GM12864 (cell line): Measurements from ENCODE around the gene LHFPL4.

Experiments
- DNase-seq: peaks from one replicate; pipeline ENCODE4 v3.0.0-alpha.2; 2011; ENCODE audit warnings: low read depth
- H3K4me3 ChIP-seq: 2 replicates; pipeline ENCODE4 v1.5.1; 2011; ENCODE audit warnings: mild to moderate bottlenecking, low read depth, low read length, control low read depth
- CTCF ChIP-seq: IDR thresholded peaks from 2 replicates; pipeline ENCODE4 v1.5.1; 2011; ENCODE audit warnings: low read depth, mild to moderate bottlenecking, moderate library complexity, low read length, control low read depth, inconsistent platforms; ENCODE audit errors: missing control alignments

LHFPL4 gene

GRCh38 chr3:9508781-9509180 is 44.8 kb downstream of the LHFPL4 start:
- H3K4me3 ChIP-seq: no peak overlapping the region
- no peak for TF ChIP-seq CTCF
- DNase-seq: no peak

GRCh38 chr3:9507586-9508578 is 45.7 kb downstream of the LHFPL4 start:
- DNase-seq: no peak
- no peak for TF ChIP-seq CTCF
- no peak overlapping the region for H3K4me3 ChIP-seq

GRCh38 chr3:9503283-9503682 is 50.3 kb downstream of the LHFPL4 start:
- peak; percentile 53 for DNase-seq

GRCh38 chr3:9501226-9501625 is 52.4 kb downstream of the LHFPL4 start:
- TF ChIP-seq CTCF: no peak
- DNase-seq: no peak
- H3K4me3 ChIP-seq: no peak overlapping the region

More at GRCh38 chr3:9503283-9503682, 50.3 kb downstream of the LHFPL4 start:
- H3K4me3 ChIP-seq: no peak overlapping the region
- peak; percentile 98 for TF ChIP-seq CTCF

GRCh38 chr3:9500108-9501050 is 53.2 kb downstream of the LHFPL4 start:
- H3K4me3 ChIP-seq: no peak overlapping the region
- DNase-seq: no peak
- peak; percentile 80 for TF ChIP-seq CTCF

GRCh38 chr3:9499455-9500107 is 54.0 kb downstream of the LHFPL4 start:
- no peak overlapping the region for H3K4me3 ChIP-seq
- no peak for TF ChIP-seq CTCF
- no peak for DNase-seq
